NCI-H2196 (cell line): Measurements from ENCODE around the gene FLNB.

Source experiments
- DNase-seq: peaks from one replicate; lab custom pipeline; 2025; ENCODE audit not compliant: unreplicated experiment; lab: John Stamatoyannopoulos, UW

Gene FLNB

GRCh38 chr3:58028902-58029301 lies 20.7 kb downstream of the FLNB start:
- no peak for DNase-seq

- no peak for DNase-seq
Measured at GRCh38 chr3:58029842-58030584, 21.8 kb downstream of the FLNB start.

GRCh38 chr3:58032186-58032585 lies 24.0 kb downstream of the FLNB start:
- DNase-seq = no peak

- DNase-seq = no peak
Measured at GRCh38 chr3:58034738-58035523, 26.7 kb downstream of the FLNB start.

- no peak for DNase-seq
Measured at GRCh38 chr3:58035524-58036255, 27.5 kb downstream of the FLNB start.

GRCh38 chr3:58036293-58037032 lies 28.2 kb downstream of the FLNB start:
- no peak for DNase-seq

GRCh38 chr3:58037141-58037910 lies 29.1 kb downstream of the FLNB start:
- no peak for DNase-seq

- DNase-seq = no peak
Measured at GRCh38 chr3:58038675-58039292, 30.6 kb downstream of the FLNB start.

- no peak for DNase-seq
Measured at GRCh38 chr3:58039601-58040000, 31.4 kb downstream of the FLNB start.

- DNase-seq = no peak
Measured at GRCh38 chr3:58041182-58041825, 33.1 kb downstream of the FLNB start.

GRCh38 chr3:58041826-58042324 lies 33.7 kb downstream of the FLNB start:
- no peak for DNase-seq

- DNase-seq = no peak
Measured at GRCh38 chr3:58042947-58043707, 34.9 kb downstream of the FLNB start.

- DNase-seq = no peak
Measured at GRCh38 chr3:58043933-58044332, 35.7 kb downstream of the FLNB start.

GRCh38 chr3:58044691-58045483 lies 36.7 kb downstream of the FLNB start:
- DNase-seq = no peak

GRCh38 chr3:58047826-58048225 lies 39.6 kb downstream of the FLNB start:
- no peak for DNase-seq

- DNase-seq = no peak
Measured at GRCh38 chr3:58048301-58048700, 40.1 kb downstream of the FLNB start.

GRCh38 chr3:58049143-58049785 lies 41.0 kb downstream of the FLNB start:
- peak; percentile 46 for DNase-seq
